MCF 10A (cell line): Measurements from ENCODE around the gene CRYAB. TPM values are rescaled to one million over a fixed set of nuclear protein-coding genes. Genes with fewer than 3 reads are reported as not detected.

Experiments used
- BruUV-seq: library from RNA; stranded (reverse); fragments of 400-500 nt; replicated peaks from 2 replicates; lab custom pipeline; 2021; lab: Mats Ljungman, UMichigan
- CTCF ChIA-PET: fragments of 300-600 bp; sonication (Branson Sonifier 250); formaldehyde crosslinking; extraction: SDS; loops from one replicate; lab custom pipeline; 2021; ENCODE audit warnings: antibody characterized with exemption, inconsistent platforms; lab: Yijun Ruan, JAX
- POLR2A ChIA-PET: fragments of 300-600, 350-650 bp; sonication (Branson Sonifier 250); formaldehyde crosslinking; extraction: SDS; loops from one replicate; lab custom pipeline; 2020; ENCODE audit warnings: antibody characterized with exemption, inconsistent platforms; lab: Yijun Ruan, JAX
- DNase-seq: peaks from one replicate; pipeline ENCODE4 v3.0.0-alpha.2; 2018; ENCODE audit not compliant: unreplicated experiment
- H3K27ac Mint-ChIP-seq: one replicate; pipeline ENCODE4 v1.8.0; 2022; ENCODE audit warnings: mild to moderate bottlenecking, low read depth, mixed read lengths; ENCODE audit not compliant: unreplicated experiment
- H3K27me3 Mint-ChIP-seq: one replicate; pipeline ENCODE4 v1.8.0; 2022; ENCODE audit warnings: mixed read lengths; ENCODE audit not compliant: insufficient read depth, unreplicated experiment
- H3K36me3 Mint-ChIP-seq: one replicate; pipeline ENCODE4 v1.8.0; 2022; ENCODE audit warnings: mild to moderate bottlenecking, moderate library complexity, mixed read lengths; ENCODE audit not compliant: insufficient read depth, unreplicated experiment
- H3K4me1 Mint-ChIP-seq: one replicate; pipeline ENCODE4 v1.8.0; 2022; ENCODE audit warnings: mixed read lengths; ENCODE audit not compliant: insufficient read depth, unreplicated experiment
- H3K4me3 Mint-ChIP-seq: one replicate; pipeline ENCODE4 v1.8.0; 2022; ENCODE audit warnings: mild to moderate bottlenecking, moderate library complexity, mixed read lengths; ENCODE audit not compliant: unreplicated experiment
- H3K9me3 Mint-ChIP-seq: one replicate; pipeline ENCODE4 v1.8.0; 2022; ENCODE audit warnings: mixed read lengths; ENCODE audit not compliant: unreplicated experiment
- CTCF ChIP-seq: fragments of 200-600 bp; IDR thresholded peaks from one replicate; pipeline ENCODE4 v1.8.0; 2022; ENCODE audit warnings: antibody characterized with exemption, mild to moderate bottlenecking; ENCODE audit not compliant: unreplicated experiment
- intact Hi-C: fragments of 100-400 bp; cut with micrococcal nuclease; formaldehyde crosslinking; loops from 2 replicates; pipeline ENCODE4 v1.14.1; 2022
- total RNA-seq: library from RNA; stranded (reverse); gene quantifications from 2 replicates; pipeline ENCODE4 v1.2.3, GENCODE V29; 2022

Gene CRYAB
- total RNA-seq, 1 experiment from 2014 or later: 2.5 TPM

DNA sequence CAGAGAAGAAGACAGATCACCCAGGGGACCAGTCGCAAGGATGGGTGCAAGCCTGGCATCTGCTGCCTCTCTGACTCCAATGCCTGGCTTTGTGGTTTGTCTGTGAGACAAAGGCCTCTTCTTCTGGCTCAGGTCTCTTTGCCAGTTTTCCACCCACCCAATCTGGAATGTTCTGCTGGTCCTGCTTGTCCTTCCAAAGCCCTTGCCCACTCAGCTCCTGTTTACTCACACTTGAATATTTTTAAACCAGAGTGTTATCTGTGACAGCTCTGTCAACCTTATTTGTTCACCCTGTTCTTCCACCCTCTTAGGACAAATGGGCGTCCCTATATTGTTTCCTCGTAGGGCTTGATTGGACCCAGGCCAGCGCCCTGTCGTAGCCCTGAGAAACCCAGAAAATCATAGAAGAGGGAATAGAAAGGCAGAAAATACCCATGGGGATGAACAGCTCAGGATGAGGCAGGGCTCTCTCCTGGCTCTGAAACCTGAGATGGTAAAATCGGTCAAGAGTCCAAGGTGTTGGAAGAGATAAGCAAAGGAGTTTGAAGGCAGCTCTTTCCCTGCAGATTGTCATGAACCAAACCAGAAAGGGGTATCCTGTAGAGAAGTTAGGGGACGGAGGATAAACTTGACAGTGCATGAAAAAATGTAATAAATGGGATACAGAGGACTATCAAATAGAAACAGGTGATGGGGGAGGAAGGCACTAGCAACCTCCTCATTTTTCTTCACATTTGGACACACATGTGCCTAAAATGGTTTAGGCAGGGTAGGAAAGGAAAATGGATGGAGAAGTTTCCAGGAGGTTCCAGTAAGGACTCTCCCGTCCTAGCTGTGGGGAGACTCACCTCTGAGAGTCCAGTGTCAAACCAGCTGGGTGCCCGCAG, 651 bp downstream of the CRYAB start:
- Mint-ChIP-seq H3K27ac (peak overlapping the region; percentile 86), H3K36me3 (no peaks in the 10 kb centered on the region), H3K27me3 (no peaks in the 10 kb centered on the region), H3K9me3 (no peaks in the 10 kb centered on the region), H3K4me3 (peak overlapping the region; percentile 41), H3K4me1 (peaks cover 18% of the 10 kb centered on the region)
- BruUV-seq: TSS peak; percentile 56
- intact Hi-C loops: no loop called here
- CTCF ChIA-PET: interaction anchor here (0.5 to 2.2 kb wide), 6 partner anchors 21 to 1836 kb away, joined by 3 to 12 read pairs (median 3); no protein-coding TSS in a partner anchor
- no peak for DNase-seq
- TF ChIP-seq CTCF: no peak
- POLR2A ChIA-PET: interaction anchor here (0.6 to 4.6 kb wide), 15 partner anchors 12 to 187 kb away, joined by 3 to 41 read pairs (median 5); partner anchors contain the start of genes ALG9, CFAP68 and FDXACB1

DNA sequence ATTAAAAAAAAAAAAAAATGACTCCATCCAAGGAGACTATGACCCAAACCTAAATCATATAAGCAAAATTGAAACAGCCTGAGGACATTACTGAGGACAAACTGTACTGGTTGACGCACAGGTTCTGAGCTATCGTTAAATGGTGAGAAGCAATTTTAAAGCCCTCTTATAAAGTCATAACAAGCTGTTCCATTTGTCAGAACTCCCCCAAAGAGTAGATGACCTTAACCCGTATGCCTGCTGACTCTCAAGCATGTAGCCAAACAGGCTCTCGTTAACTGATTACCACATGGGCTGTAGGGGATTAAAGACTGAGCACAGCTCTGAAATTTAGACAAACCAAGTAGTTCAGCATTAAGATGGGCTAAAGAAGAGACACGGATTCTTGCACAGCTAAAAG, 2.2 kb downstream of the CRYAB start:
- no peak for DNase-seq
- ChIA-PET POLR2A (interaction anchor here (1.3 to 3.5 kb wide), 4 partner anchors 11 to 115 kb away, joined by 3 to 18 read pairs (median 11); partner anchors contain the start of gene DLAT), CTCF (no interaction called here)
- intact Hi-C loops: no loop called here
- Mint-ChIP-seq H3K4me3 (no peak overlapping the region), H3K27me3 (no peaks in the 10 kb centered on the region), H3K36me3 (no peaks in the 10 kb centered on the region), H3K27ac (no peak overlapping the region), H3K9me3 (no peaks in the 10 kb centered on the region), H3K4me1 (peaks cover 18% of the 10 kb centered on the region)
- TF ChIP-seq CTCF: no peak
- no TSS peak for BruUV-seq

DNA sequence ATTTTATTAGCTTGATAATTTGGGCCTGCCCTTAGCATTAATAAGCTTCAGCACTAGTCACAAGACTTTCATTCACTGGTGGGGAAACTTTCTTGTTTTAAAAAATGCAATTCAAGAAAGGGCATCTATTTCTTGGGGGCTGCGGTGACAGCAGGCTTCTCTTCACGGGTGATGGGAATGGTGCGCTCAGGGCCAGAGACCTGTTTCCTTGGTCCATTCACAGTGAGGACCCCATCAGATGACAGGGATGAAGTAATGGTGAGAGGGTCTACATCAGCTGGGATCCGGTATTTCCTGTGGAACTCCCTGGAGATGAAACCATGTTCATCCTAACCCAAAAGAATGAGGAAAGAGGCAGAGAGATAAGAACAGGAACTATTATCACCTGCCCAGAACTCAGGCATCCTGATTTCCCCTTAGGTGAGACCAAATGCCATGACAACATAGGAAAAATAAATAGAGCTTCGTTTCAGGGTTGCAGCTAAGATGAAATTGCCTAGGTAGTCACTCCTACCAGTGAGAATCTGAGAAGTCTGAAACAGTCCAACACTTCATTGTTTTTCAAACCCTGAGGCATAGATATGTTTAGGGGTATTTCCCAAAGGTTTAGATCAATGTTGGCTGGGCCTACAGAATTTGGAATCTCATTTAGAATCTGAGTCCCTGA, 2.8 kb downstream of the CRYAB start:
- CTCF ChIA-PET: interaction anchor here (1.2 kb wide), 1 partner anchor 31 kb away, joined by 3 read pairs; no protein-coding TSS in a partner anchor
- intact Hi-C loops: no loop called here
- no peak for TF ChIP-seq CTCF
- H3K36me3 Mint-ChIP-seq: no peaks in the 10 kb centered on the region
- H3K9me3 Mint-ChIP-seq: no peaks in the 10 kb centered on the region
- H3K27ac Mint-ChIP-seq: no peak overlapping the region
- POLR2A ChIA-PET: interaction anchor here (0.7 to 3.5 kb wide), 6 partner anchors 16 to 116 kb away, joined by 3 to 18 read pairs (median 4); partner anchors contain the start of gene DLAT
- no peak overlapping the region for H3K4me3 Mint-ChIP-seq
- H3K27me3 Mint-ChIP-seq: no peaks in the 10 kb centered on the region
- DNase-seq: no peak
- H3K4me1 Mint-ChIP-seq: peaks cover 18% of the 10 kb centered on the region
- no TSS peak for BruUV-seq

DNA sequence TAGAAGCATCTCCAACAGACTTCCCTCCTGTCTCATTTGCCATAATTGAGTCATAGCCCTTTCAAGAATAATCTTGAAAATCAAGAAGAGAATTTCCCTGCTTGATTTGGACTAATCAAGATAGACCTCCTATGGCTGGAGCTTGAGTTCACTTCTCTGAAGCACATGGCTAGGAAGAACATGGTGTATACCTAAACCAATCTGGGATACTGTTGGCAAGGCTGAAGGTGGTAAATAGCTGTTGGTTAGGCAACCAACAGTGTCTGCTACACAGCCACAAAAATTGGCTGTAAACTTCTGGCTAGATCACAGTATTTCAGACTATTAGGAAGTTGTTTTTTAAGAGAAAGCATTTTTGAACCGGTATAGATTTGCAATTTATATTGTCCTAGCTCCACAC, 4.9 kb downstream of the CRYAB start:
- intact Hi-C loops: no loop called here
- Mint-ChIP-seq H3K9me3 (no peaks in the 10 kb centered on the region), H3K4me3 (no peak overlapping the region), H3K27ac (no peak overlapping the region), H3K27me3 (no peaks in the 10 kb centered on the region), H3K4me1 (peaks cover 11% of the 10 kb centered on the region), H3K36me3 (no peaks in the 10 kb centered on the region)
- POLR2A ChIA-PET: interaction anchor here (1.5 kb wide), 1 partner anchor 8 kb away, joined by 5 read pairs; no protein-coding TSS in a partner anchor
- no TSS peak for BruUV-seq
- CTCF ChIA-PET: interaction anchor here (0.6 to 1.0 kb wide), 2 partner anchors 53 to 75 kb away, joined by 4 to 7 read pairs; no protein-coding TSS in a partner anchor
- DNase-seq: no peak
- TF ChIP-seq CTCF: no peak
